K562 (cell line): Measurements from ENCODE around the gene GPX7. TPM values are rescaled to one million over a fixed set of nuclear protein-coding genes. Genes with fewer than 3 reads are reported as not detected.
A peak's percentile ranks its signal among the peaks of the same experiment; 100 is the strongest.

Experiments
- BMI1 ChIP-seq: fragments of 150-350 bp; IDR thresholded peaks from 2 replicates; pipeline ENCODE4 v1.6.1; 2014; ENCODE audit warnings: low read length
- BRCA1 ChIP-seq, 2 experiments: fragments of 450-650 bp in 1 of 2; sonication (generic) in 1 of 2; formaldehyde crosslinking in 1 of 2; IDR thresholded peaks; 2 replicates each; pipeline versions ENCODE4 v1.5.0 to v1.6.1; 2017 to 2020; ENCODE audit warnings: mild to moderate bottlenecking in 1 of 2, missing genetic modification reagents in 1 of 2
- CBX8 ChIP-seq: fragments of 200-600 bp; sonication (generic); IDR thresholded peaks from 2 replicates; pipeline ENCODE4 v1.6.1; 2012; ENCODE audit warnings: borderline replicate concordance, mixed run types, low read depth, mild to moderate bottlenecking, moderate library complexity, mixed read lengths, low read length, control low read depth, inconsistent platforms; ENCODE audit not compliant: poor library complexity, severe bottlenecking; ENCODE audit errors: extremely low read depth
- FOXO4 ChIP-seq: fragments of 450-650 bp; formaldehyde crosslinking; IDR thresholded peaks from 2 replicates; pipeline ENCODE4 v1.4.0; 2020; ENCODE audit warnings: mild to moderate bottlenecking, moderate library complexity
- ID3 ChIP-seq, 2 experiments: fragments of 250-450 bp in 1 of 2; fragments of 450-650 bp in 1 of 2; sonication (Bioruptor Pico) in 1 of 2; IDR thresholded peaks; 2 replicates each; pipeline versions ENCODE4 v1.6.1 to v1.8.0; 2016 to 2021; ENCODE audit warnings: mild to moderate bottlenecking in 2 of 2, moderate library complexity in 2 of 2, missing compliant biosample characterization in 1 of 2, missing genetic modification characterization in 1 of 2
- MCM3 ChIP-seq: fragments of 450-650 bp; IDR thresholded peaks from 2 replicates; pipeline ENCODE4 v1.6.1; 2016
- MTF1 ChIP-seq: fragments of 250-450 bp; sonication (Bioruptor Pico); IDR thresholded peaks from 2 replicates; pipeline ENCODE4 v1.9.0; 2021; ENCODE audit warnings: moderate library complexity, mild to moderate bottlenecking, inconsistent platforms, borderline replicate concordance
- MYBL2 ChIP-seq, 2 experiments: fragments of 450-650 bp in 1 of 2; sonication (generic) in 1 of 2; formaldehyde crosslinking in 1 of 2; IDR thresholded peaks; 2 replicates each; pipeline versions ENCODE4 v1.6.1 to v1.8.1; 2017 to 2022; ENCODE audit warnings: borderline replicate concordance in 1 of 2, inconsistent platforms in 1 of 2, low read depth in 1 of 2, mild to moderate bottlenecking in 1 of 2, missing genetic modification reagents in 1 of 2, moderate library complexity in 1 of 2
- NFXL1 ChIP-seq: fragments of 450-650 bp; formaldehyde crosslinking; IDR thresholded peaks from 2 replicates; pipeline ENCODE4 v1.4.0; 2021; ENCODE audit warnings: mild to moderate bottlenecking
- NR1H2 ChIP-seq: sonication (generic); formaldehyde crosslinking; IDR thresholded peaks from 2 replicates; pipeline ENCODE4 v1.4.0; 2020; ENCODE audit warnings: mild to moderate bottlenecking, missing genetic modification reagents
- NR2C1 ChIP-seq, 2 experiments: fragments of 450-650 bp; IDR thresholded peaks; 2 replicates each; pipeline ENCODE4 v1.6.1; 2017; ENCODE audit warnings: mild to moderate bottlenecking in 2 of 2, antibody characterized with exemption in 1 of 2, inconsistent platforms in 1 of 2, missing compliant biosample characterization in 1 of 2, missing genetic modification characterization in 1 of 2
- PKNOX1 ChIP-seq: fragments of 450-650 bp; IDR thresholded peaks from 2 replicates; pipeline ENCODE4 v1.6.1; 2016
- PYGO2 ChIP-seq: fragments of 450-650 bp; IDR thresholded peaks from 2 replicates; pipeline ENCODE4 v1.6.1; 2016; ENCODE audit warnings: mild to moderate bottlenecking, missing genetic modification characterization, moderate library complexity, missing compliant biosample characterization
- SRSF3 ChIP-seq: fragments of 200-400 bp; formaldehyde crosslinking; IDR thresholded peaks from 2 replicates; pipeline ENCODE4 v1.6.1; 2016; ENCODE audit warnings: mild to moderate bottlenecking, low read length, moderate library complexity; ENCODE audit not compliant: insufficient read depth
- STAG1 ChIP-seq: sonication (generic); formaldehyde crosslinking; IDR thresholded peaks from 2 replicates; pipeline ENCODE4 v1.5.0; 2020; ENCODE audit warnings: missing genetic modification reagents, borderline replicate concordance
- TSC22D4 ChIP-seq: fragments of 450-650 bp; IDR thresholded peaks from 2 replicates; pipeline ENCODE4 v1.6.1; 2016; ENCODE audit warnings: missing genetic modification characterization, missing biosample characterization, control low read depth
- ZBTB49 ChIP-seq: sonication (generic); formaldehyde crosslinking; IDR thresholded peaks from 2 replicates; pipeline ENCODE4 v1.8.0; 2022; ENCODE audit warnings: missing genetic modification reagents, mild to moderate bottlenecking, borderline replicate concordance
- ZNF175 ChIP-seq: fragments of 200-800 bp; sonication (Bioruptor generic); IDR thresholded peaks from 2 replicates; pipeline ENCODE4 v1.6.1; 2016; ENCODE audit warnings: low read depth, mild to moderate bottlenecking, missing genetic modification characterization, missing compliant biosample characterization
- ZNF239 ChIP-seq: fragments of 250-450 bp; sonication (Bioruptor Pico); IDR thresholded peaks from 2 replicates; pipeline ENCODE4 v1.4.0; 2020; ENCODE audit warnings: mild to moderate bottlenecking
- polyA plus RNA-seq, 8 experiments: library from polyadenylated mRNA; depleted of rRNA in 4 of 8; stranded (reverse) in 5 of 8; unstranded in 3 of 8; fragments of >200 nt; fragmentation: Nextera tagmentation in 2 of 8; fragmentation: Illumina TruSeq in 1 of 8; extraction: Ambion mirVana in 2 of 8; extraction: Trizol in 1 of 8; gene quantifications; 2 replicates each; pipeline versions ENCODE4 v1.2.1 to v1.2.3, GENCODE V29; 2011 to 2014; ENCODE audit warnings: inconsistent platforms in 1 of 8, missing spikeins in 1 of 8
- total RNA-seq, 7 experiments: library from RNA; depleted of rRNA in 6 of 7; stranded (reverse); fragments of >200 nt in 6 of 7; fragmentation: Illumina TruSeq in 2 of 7; extraction: Trizol in 2 of 7; gene quantifications; 2 replicates each; pipeline versions ENCODE4 v1.2.1 to v1.2.3, GENCODE V29; 2011 to 2021; ENCODE audit warnings: low replicate concordance in 1 of 7

The GPX7 gene
- total and polyA plus RNA-seq, 9 of the 15 experiments (the other 6 are each of a cell fraction or from before 2014, with no cell fraction given), result 0.08 TPM; not detected in 8

GRCh38 chr1:52553362-52554266 lies 48.6 kb upstream of the GPX7 start (continued):
- TF ChIP-seq ZNF239 (CRISPR knock-in tag) (no peak), SRSF3 (no peak), MCM3 (no peak), ID3 (CRISPR knock-in tag; IDR thresholded peaks at IDR 0.05) (no peak), ID3 (tag; IDR thresholded peaks at IDR 0.05) (peak; percentile 54; the same call in 1 of the 2 replicates), BRCA1 (IDR thresholded peaks at IDR 0.05) (no peak), BRCA1 (CRISPR knock-in tag; IDR thresholded peaks at IDR 0.05) (no peak), STAG1 (no peak), CBX8 (no peak), BMI1 (no peak), PKNOX1 (no peak), NFXL1 (CRISPR knock-in tag) (no peak), PYGO2 (tag) (no peak), NR2C1 (IDR thresholded peaks at IDR 0.05) (no peak), NR2C1 (tag; IDR thresholded peaks at IDR 0.05) (no peak), TSC22D4 (tag) (no peak), ZNF175 (CRISPR knock-in tag) (no peak), MTF1 (peak; percentile 68; the same call in 1 of the 2 replicates), FOXO4 (CRISPR knock-in tag) (no peak), ZBTB49 (CRISPR knock-in tag) (no peak), NR1H2 (CRISPR knock-in tag) (no peak), MYBL2 (IDR thresholded peaks at IDR 0.05; ENCODE audit: low read depth) (no peak), MYBL2 (CRISPR knock-in tag; IDR thresholded peaks at IDR 0.05; ENCODE audit: borderline replicate concordance) (no peak)
